HAP-1 (cell line): Measurements from ENCODE around the gene SOD2.
"Not testable (repeated sequence)": the region's sequence is repeated elsewhere in the genome, so short reads cannot be mapped to it uniquely, and the experiment has no call there.

Experiments used
- DNase-seq, 2 experiments: peaks; one replicate each; pipeline ENCODE4 v3.0.0-alpha.2; 2016 to 2020; ENCODE audit warnings: low spot score in 2 of 2
- H3K27me3 ChIP-seq: fragments of 250-450 bp; sonication (Bioruptor Pico); 2 replicates; pipeline ENCODE4 v1.5.1; 2020; ENCODE audit warnings: low read depth, mild to moderate bottlenecking, moderate library complexity
- H3K36me3 ChIP-seq: fragments of 250-450 bp; sonication (Bioruptor Pico); replicated peaks from 2 replicates; pipeline ENCODE4 v1.5.1; 2020; ENCODE audit warnings: mild to moderate bottlenecking
- H3K4me1 ChIP-seq: fragments of 250-450 bp; sonication (Bioruptor Pico); 2 replicates; pipeline ENCODE4 v1.5.1; 2020; ENCODE audit warnings: mild to moderate bottlenecking
- H3K4me3 ChIP-seq: fragments of 250-450 bp; sonication (Bioruptor Pico); 2 replicates; pipeline ENCODE4 v1.5.1; 2020; ENCODE audit warnings: mild to moderate bottlenecking, moderate library complexity
- H3K9me3 ChIP-seq: fragments of 250-450 bp; sonication (Bioruptor Pico); 2 replicates; pipeline ENCODE4 v1.5.1; 2020; ENCODE audit warnings: mild to moderate bottlenecking, moderate library complexity
- in situ Hi-C: fragments of 300-500 bp; cut with MboI; formaldehyde crosslinking; loops from 3 replicates; pipeline ENCODE4 v1.14.3; 2020; ENCODE audit warnings: low sequenced_read_pairs, inconsistent platforms, mixed read lengths

SOD2 gene

DNA sequence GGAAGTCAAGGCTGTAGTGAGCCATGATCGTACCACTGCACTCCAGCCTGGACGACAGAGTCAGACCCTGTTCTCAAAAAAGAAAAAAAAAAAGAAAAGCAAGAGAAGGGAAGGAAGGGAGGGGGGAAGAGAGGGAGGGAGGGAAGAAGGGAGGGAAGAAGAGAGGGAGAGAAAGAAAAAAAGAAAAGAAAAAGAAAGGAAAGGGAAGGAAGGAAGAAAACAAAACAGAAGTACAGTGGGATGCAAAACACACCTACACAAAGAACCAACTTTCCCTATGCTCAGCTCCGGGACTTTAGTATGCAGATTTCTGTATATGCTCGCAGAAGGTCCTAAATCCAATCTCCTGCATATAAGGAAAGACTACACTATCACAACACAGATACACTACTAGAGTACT, 31.7 kb upstream of the SOD2 start:
- DNase-seq = no peak
- Histone ChIP-seq H3K4me3 (no peak overlapping the region), H3K4me1 (peaks cover 13% of the 10 kb centered on the region), H3K36me3 (peaks cover 10% of the 10 kb centered on the region), H3K9me3 (no peaks in the 10 kb centered on the region), H3K27me3 (no peaks in the 10 kb centered on the region)
- in situ Hi-C loops = no loop called here

DNA sequence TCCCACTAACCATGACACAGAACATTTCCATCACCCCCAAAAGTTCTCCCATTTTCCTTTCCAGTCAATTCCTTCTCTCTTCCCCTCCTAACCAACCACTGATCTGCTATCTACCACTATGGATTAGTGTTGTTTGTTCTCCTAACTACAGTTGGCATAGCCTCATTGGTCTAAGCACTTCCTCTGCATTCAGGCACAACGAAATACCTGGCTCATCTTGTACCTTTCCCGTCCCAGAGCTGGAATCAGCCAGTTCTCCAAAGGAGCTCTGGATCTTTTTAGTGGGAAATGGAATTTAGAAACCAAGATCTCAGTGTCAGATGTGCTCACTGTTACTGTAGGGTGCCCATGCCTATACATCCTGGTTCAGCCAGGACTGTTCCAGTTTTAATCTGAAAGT, 30.2 kb upstream of the SOD2 start:
- Histone ChIP-seq H3K36me3 (peaks cover 10% of the 10 kb centered on the region), H3K9me3 (no peaks in the 10 kb centered on the region), H3K4me1 (peaks cover 8% of the 10 kb centered on the region), H3K27me3 (no peaks in the 10 kb centered on the region), H3K4me3 (no peak overlapping the region)
- DNase-seq = no peak
- in situ Hi-C loops = no loop called here

DNA sequence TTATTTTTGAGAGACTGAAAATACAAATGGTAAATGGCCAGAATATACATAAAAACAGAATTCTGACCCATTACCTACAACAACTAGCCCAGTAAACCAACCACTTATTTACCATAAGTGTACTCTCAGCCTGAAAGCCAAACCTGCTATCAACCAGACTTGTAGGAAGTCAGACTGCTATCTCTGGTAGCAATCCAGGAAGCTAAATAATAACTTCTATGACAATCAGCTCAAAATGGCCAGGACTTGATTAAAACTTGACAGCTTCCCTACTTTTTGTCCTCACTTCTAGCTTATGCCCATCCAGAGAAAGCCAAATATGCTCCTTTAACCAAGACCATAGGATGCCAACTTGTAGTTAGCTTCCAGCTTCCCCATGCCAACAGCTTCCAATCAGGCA, 29.6 kb upstream of the SOD2 start:
- Histone ChIP-seq H3K36me3 (peaks cover 6% of the 10 kb centered on the region), H3K27me3 (no peaks in the 10 kb centered on the region), H3K4me1 (peaks cover 8% of the 10 kb centered on the region), H3K9me3 (no peaks in the 10 kb centered on the region), H3K4me3 (no peak overlapping the region)
- in situ Hi-C loops = no loop called here
- no peak for DNase-seq

DNA sequence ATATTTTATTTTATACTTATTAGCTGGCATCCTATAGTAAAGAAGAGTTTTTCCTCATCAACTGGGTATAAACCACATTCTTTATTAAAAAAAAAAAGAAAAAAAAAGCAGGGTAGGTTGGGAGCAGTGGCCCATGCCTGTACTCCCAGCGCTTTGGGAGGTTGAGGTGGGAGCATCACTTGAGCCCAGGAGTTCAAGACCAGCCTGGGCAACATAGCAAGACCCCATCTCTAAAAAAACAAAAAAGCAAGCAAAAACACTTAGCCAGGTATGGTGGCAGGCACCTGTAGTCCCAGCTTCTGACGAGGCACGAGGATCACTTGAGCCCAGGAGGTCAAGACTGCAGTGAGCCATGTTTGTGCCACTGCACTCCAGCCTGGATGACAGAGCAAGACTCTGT, 28.9 kb upstream of the SOD2 start:
- H3K9me3 ChIP-seq, H3K36me3 ChIP-seq, in situ Hi-C loops, DNase-seq, H3K4me3 ChIP-seq, H3K27me3 ChIP-seq: not testable (repeated sequence)
- H3K4me1 ChIP-seq = peaks cover 13% of the 10 kb centered on the region

DNA sequence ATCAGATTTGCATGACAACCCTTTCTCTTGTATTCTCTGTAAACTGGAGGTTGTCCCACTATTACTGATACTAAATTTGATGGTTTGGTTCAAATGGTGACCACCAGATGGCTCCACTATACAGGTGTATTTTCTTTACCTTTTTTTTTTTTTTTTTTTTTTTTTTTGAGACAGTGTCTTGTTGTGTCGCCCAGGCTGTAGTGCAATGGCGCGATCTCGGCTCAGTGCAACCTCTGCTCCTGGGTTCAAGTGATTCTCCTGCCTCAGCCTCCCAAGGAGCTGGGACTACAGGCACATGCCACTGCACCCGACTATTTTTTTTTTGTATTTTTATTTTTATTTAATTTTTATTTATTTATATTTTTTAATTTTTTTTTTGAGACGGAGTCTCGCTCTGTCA, 27.7 kb upstream of the SOD2 start:
- H3K9me3 ChIP-seq = no peaks in the 10 kb centered on the region
- H3K36me3 ChIP-seq = peaks cover 9% of the 10 kb centered on the region
- peak in 1 of 2 experiments; percentile 28 for DNase-seq
- H3K4me3 ChIP-seq = no peak overlapping the region
- in situ Hi-C loops = no loop called here
- H3K4me1 ChIP-seq = peaks cover 13% of the 10 kb centered on the region
- H3K27me3 ChIP-seq = no peaks in the 10 kb centered on the region

DNA sequence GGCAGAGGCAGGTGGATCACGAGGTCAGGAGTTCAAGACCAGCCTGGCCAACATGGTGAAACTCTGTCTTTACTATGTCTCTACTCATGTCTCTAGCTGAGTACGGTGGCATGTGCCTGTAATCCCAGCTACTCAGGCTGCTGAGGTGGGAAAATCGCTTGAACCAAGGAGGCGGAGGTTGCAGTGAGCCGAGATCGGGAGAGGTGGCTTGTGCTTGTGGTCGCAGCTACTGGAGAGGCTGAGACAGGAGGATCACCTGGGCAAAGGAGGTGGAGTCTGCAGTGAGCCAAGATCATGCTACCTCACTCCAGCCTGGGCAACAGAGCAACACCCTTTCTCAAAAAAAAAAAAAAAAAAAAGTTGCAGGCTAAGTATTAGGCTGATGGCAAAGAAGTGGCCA, 26.2 kb upstream of the SOD2 start:
- Histone ChIP-seq H3K4me1 (peaks cover 9% of the 10 kb centered on the region), H3K27me3 (no peaks in the 10 kb centered on the region), H3K9me3 (no peaks in the 10 kb centered on the region), H3K4me3 (no peak overlapping the region), H3K36me3 (peaks cover 9% of the 10 kb centered on the region)
- DNase-seq = no peak
- in situ Hi-C loops = no loop called here

DNA sequence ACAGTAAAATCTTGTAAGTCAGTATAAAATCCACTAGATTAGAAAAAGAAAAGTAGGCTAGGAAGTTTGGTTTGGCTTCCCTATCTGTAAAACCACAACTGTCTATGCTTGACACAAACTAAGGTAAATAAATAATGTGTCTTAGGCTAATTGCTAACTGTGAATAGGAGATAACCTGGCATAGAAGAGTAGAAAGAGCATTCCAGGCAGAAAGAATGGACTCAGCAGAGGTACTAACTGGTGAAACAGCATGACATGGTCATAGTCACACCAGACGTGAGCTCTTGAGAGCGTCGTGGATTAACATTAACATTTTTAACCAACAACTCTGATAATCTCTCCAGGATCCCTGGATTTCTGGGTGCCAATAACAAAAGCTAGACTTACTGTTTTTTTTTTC, 25.6 kb upstream of the SOD2 start:
- DNase-seq = no peak
- in situ Hi-C loops = no loop called here

DNA sequence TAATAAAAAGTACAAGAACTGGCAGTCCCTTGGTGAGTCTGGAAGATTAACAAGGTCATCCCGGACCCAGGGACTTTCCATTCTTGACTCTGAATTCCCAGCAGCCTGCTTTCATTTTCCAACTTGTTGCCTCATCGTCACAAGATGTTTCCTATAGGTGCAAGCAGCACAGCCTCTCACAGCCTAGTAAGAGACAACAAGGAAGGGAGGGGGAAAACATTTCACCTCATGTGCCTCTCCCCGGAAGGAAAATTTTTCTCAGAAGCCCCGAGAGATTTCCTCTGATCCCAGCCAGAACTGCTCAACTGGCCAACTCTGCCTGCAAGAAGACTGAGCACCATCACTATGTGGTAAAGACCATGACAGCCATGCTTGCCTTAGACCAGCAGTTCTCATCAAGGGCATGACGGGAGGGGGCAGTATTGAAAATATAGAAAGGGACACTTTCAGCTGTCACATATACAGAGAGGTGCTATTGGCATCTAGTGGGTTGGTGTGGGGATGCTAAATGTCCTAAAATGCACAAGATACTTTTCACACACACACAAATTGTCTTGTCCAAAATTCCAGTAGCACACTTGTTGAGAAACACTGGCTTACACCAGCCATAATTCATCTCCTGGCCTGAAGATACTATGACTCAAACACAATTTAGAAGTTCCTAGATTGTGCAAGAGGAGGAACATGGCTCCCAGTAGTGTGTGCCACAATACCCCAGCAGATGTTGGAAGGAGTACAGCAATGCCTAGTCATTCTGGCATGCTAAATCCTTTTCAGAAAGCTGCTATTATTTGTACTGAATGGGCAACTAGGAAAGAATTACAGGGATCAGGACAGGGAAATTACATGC, 23.4 kb upstream of the SOD2 start:
- in situ Hi-C loops = no loop called here

More for the DNA sequence above, 25.6 kb upstream of the SOD2 start:
- Histone ChIP-seq H3K4me3 (no peak overlapping the region), H3K9me3 (no peaks in the 10 kb centered on the region), H3K27me3 (no peaks in the 10 kb centered on the region), H3K4me1 (peaks cover 9% of the 10 kb centered on the region), H3K36me3 (peaks cover 9% of the 10 kb centered on the region)

DNA sequence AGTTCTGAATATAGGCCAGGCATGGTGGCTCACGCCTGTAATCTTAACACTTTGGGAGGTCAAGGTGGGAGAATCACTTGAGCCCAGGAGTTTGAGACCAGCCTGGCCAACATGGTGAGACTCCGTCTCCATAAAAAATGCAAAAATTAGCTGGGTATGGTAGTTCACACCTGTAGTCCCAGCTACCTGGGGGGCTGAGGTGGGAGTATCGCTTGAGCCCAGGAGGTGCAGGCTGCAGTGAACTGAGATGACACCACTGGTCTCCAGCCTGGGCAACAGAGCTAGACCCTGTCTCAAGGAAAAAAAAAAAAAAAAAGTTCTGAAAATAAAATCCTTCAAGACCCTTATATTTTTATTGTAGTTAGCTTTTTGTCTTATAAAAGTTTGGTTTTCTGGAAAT, 22.6 kb upstream of the SOD2 start:
- Histone ChIP-seq H3K36me3 (peaks cover 5% of the 10 kb centered on the region; the same call in 1 of the 2 replicates), H3K4me1 (peaks cover 9% of the 10 kb centered on the region), H3K4me3 (no peak overlapping the region), H3K27me3 (no peaks in the 10 kb centered on the region), H3K9me3 (no peaks in the 10 kb centered on the region)
- in situ Hi-C loops = no loop called here
- no peak for DNase-seq

More for the DNA sequence above, 23.4 kb upstream of the SOD2 start:
- Histone ChIP-seq H3K9me3 (no peaks in the 10 kb centered on the region), H3K27me3 (no peaks in the 10 kb centered on the region), H3K36me3 (peaks cover 5% of the 10 kb centered on the region; the same call in 1 of the 2 replicates), H3K4me3 (no peak overlapping the region), H3K4me1 (peaks cover 9% of the 10 kb centered on the region)
- peak in 1 of 2 experiments; percentile 29 for DNase-seq

DNA sequence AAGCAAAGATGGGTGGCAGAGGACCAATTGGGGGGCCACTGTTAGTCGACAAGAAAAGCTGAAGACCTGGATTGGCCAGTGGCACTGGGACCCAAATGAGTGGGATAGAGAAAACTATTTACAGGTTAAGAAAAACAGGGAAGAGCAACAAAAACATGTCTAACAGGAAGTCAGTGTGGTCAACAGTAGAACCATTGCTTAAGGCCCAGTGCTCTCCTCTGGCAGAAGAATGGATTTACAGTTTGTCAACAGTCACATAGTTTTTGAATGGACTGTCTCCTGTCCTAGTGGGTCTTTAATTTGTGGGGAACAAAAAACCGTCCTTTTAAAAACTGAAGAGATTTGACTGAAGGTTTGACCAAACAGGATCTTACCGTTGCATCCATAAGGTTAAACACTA, 22.1 kb upstream of the SOD2 start:
- in situ Hi-C loops = no loop called here
- Histone ChIP-seq H3K9me3 (no peaks in the 10 kb centered on the region), H3K4me1 (peaks cover 9% of the 10 kb centered on the region), H3K36me3 (peaks cover 5% of the 10 kb centered on the region; the same call in 1 of the 2 replicates), H3K4me3 (no peak overlapping the region), H3K27me3 (no peaks in the 10 kb centered on the region)
- no peak for DNase-seq

DNA sequence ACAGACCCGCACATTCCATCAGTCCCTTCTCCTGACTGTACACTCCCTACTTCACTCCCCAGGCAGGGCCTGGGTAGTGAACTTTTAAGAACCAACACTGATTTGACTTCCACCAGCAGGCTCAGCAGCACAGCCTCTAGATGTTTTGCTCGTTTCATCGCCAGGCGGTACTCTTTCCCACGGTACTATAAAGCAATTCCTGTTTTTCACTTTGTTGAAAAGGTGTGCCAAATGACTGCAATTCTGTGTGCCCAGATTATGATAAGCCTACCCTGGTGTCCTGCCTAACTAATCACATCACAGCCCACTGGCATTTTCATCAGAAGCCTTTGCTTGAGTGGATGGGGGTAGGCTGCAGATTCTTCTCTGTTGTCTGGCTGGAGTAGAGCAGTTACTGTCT, 21.4 kb upstream of the SOD2 start:
- Histone ChIP-seq H3K9me3 (no peaks in the 10 kb centered on the region), H3K4me1 (peaks cover 9% of the 10 kb centered on the region), H3K27me3 (no peaks in the 10 kb centered on the region), H3K36me3 (peaks cover 5% of the 10 kb centered on the region; the same call in 1 of the 2 replicates), H3K4me3 (no peak overlapping the region)
- no peak for DNase-seq
- in situ Hi-C loops = no loop called here

DNA sequence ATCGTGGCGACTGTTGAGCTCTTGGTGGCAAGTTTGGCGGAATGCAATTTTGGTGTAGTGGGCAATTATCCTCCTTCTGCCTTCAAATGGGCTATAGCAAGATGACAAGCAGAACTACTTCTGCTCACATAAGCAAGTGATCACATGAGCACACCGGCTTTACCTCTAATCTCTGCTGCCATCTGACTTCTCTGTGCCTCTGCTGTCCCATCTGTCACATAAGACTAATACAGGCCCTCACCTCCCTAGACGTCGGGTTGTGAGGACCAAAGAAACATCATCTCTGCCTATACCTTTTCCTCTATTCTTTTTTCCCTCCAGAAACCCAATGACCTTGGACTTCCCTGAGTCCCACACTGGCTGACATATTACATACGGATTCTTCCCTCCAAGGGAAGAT, 20.9 kb upstream of the SOD2 start:
- Histone ChIP-seq H3K9me3 (no peaks in the 10 kb centered on the region), H3K4me3 (no peak overlapping the region), H3K4me1 (peaks cover 9% of the 10 kb centered on the region), H3K36me3 (peaks cover 5% of the 10 kb centered on the region; the same call in 1 of the 2 replicates), H3K27me3 (no peaks in the 10 kb centered on the region)
- no peak for DNase-seq
- in situ Hi-C loops = no loop called here

DNA sequence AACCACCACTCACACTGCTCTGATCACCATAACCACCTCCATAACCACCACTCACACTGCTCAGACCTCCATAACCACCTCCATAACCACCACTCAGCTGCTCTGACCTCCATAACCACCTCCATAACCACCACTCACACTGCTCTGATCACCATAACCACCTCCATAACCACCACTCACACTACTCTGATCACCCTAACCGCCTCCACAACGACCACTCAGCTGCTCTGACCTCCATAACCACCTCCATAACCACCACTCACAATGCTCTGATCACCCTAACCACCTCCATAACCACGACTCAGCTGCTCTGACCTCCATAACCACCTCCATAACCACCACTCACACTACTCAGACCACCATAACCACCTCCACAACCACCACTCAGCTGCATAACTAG, 19.3 kb upstream of the SOD2 start:
- in situ Hi-C loops, H3K36me3 ChIP-seq: not testable (repeated sequence)

DNA sequence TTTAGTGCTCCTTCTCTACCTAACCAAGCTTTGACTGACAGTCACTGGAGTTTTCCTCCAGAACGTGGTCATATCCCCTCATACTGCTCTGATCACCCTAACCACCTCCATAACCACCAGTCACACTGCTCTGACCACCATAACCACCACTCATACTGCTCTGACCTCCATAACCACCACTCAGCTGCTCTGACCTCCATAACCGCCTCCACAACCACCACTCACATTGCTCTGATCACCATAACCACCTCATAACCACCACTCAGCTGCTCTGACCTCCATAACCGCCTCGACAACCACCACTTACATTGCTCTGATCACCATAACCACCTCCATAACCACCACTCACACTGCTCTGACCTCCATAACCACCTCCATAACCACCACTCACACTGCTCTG, 17.6 kb upstream of the SOD2 start:
- H3K36me3 ChIP-seq, H3K4me3 ChIP-seq, DNase-seq, H3K27me3 ChIP-seq, H3K4me1 ChIP-seq, in situ Hi-C loops, H3K9me3 ChIP-seq: not testable (repeated sequence)

More for the DNA sequence above, 19.3 kb upstream of the SOD2 start:
- H3K9me3 ChIP-seq, H3K4me1 ChIP-seq, DNase-seq, H3K4me3 ChIP-seq, H3K27me3 ChIP-seq: not testable (repeated sequence)
